ENCODE results near the gene NOXA1. TPM values are rescaled to one million over a fixed set of nuclear protein-coding genes. Genes with fewer than 3 reads are reported as not detected.

Gene NOXA1
- total and polyA plus RNA-seq, 9 of the 15 experiments (the other 6 are each of a cell fraction or from before 2014, with no cell fraction given): 0.07 to 1.2 (median 0.20) TPM; not detected in 4

DNA sequence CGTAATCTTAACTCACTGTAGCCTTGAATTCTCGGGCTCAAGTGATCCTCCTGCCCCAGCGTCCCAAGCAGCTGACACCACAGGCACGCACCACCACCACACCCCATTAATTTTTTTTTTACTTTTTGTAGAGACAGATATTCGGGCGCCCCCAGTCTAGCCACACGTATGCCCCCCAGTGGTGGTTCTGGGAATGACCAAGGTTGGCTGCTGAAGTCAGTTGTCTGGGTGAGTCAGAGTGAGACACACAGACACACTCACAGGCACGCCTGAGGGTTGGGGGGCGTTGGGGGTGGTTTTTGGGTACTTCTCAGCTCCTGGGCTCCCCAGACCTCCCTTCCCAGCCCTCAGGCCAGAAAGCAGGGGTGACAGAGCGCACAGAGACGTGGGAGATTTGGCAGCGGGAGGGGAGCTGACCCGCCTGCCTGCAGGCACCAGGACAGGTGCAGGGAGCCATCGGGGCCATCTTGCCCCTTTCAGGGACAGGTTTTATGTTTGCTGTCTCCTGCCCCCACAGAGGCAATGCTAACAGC is 22.1 kb downstream of the NOXA1 start (continued):
- no peak for TF ChIP-seq PPARD (CRISPR knock-in tag; IDR thresholded peaks at IDR 0.05)
- TF ChIP-seq ZNF740 (CRISPR knock-in tag; IDR thresholded peaks at IDR 0.05): peak; percentile 49; the same call in 1 of the 2 replicates
- TF ChIP-seq ZNF740 (tag; IDR thresholded peaks at IDR 0.05): no peak
- TF ChIP-seq ZBTB26 (CRISPR knock-in tag; IDR thresholded peaks at IDR 0.05): no peak
- TF ChIP-seq ELF2 (CRISPR knock-in tag; IDR thresholded peaks at IDR 0.05): no peak
- TF ChIP-seq, protein P1, sequence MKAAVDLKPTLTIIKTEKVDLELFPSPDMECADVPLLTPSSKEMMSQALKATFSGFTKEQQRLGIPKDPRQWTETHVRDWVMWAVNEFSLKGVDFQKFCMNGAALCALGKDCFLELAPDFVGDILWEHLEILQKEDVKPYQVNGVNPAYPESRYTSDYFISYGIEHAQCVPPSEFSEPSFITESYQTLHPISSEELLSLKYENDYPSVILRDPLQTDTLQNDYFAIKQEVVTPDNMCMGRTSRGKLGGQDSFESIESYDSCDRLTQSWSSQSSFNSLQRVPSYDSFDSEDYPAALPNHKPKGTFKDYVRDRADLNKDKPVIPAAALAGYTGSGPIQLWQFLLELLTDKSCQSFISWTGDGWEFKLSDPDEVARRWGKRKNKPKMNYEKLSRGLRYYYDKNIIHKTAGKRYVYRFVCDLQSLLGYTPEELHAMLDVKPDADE (conservative IDR thresholded peaks at IDR 0.05; ENCODE audit: control insufficient read depth, low read depth, low read length): no peak
- 0 out of 2 replicates have a peak, but pooled peaks have one; percentile 11 for TF ChIP-seq EP400 (IDR thresholded peaks at IDR 0.05)
- TF ChIP-seq SMARCA4 (IDR thresholded peaks at IDR 0.05): peak; percentile 28; the same call in 1 of the 2 replicates
- peak; percentile 37 for TF ChIP-seq RB1 (IDR thresholded peaks at IDR 0.05; ENCODE audit: low read depth)
- no peak for TF ChIP-seq NFXL1 (CRISPR knock-in tag; IDR thresholded peaks at IDR 0.05)
- peak; percentile 83 for TF ChIP-seq FOSL1 (tag; conservative IDR thresholded peaks at IDR 0.05)
- TF ChIP-seq ESRRA (IDR thresholded peaks at IDR 0.05; ENCODE audit: borderline replicate concordance, low read depth): peak; percentile 20; the same call in 1 of the 2 replicates
- no peak for TF ChIP-seq MTA1 (IDR thresholded peaks at IDR 0.05; ENCODE audit: borderline replicate concordance)
- no peak for TF ChIP-seq U2AF1 (optimal IDR thresholded peaks at IDR 0.05; ENCODE audit: low read depth, low read length)
- TF ChIP-seq, protein P2, sequence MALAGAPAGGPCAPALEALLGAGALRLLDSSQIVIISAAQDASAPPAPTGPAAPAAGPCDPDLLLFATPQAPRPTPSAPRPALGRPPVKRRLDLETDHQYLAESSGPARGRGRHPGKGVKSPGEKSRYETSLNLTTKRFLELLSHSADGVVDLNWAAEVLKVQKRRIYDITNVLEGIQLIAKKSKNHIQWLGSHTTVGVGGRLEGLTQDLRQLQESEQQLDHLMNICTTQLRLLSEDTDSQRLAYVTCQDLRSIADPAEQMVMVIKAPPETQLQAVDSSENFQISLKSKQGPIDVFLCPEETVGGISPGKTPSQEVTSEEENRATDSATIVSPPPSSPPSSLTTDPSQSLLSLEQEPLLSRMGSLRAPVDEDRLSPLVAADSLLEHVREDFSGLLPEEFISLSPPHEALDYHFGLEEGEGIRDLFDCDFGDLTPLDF (CRISPR knock-in tag; IDR thresholded peaks at IDR 0.05): no peak
- no peak for TF ChIP-seq FOS (IDR thresholded peaks at IDR 0.05; ENCODE audit: extremely low read depth, insufficient read length)
- 0 out of 4 replicates have a peak, but pooled peaks of 1 of the 2 experiments have one; percentile 29 for TF ChIP-seq ARNT (IDR thresholded peaks at IDR 0.05)
- no peak for TF ChIP-seq EZH2 (IDR thresholded peaks at IDR 0.05; ENCODE audit: borderline replicate concordance, low read depth, low read length)
- TF ChIP-seq NFYB (IDR thresholded peaks at IDR 0.05; ENCODE audit: extremely low read depth, insufficient read length): no peak
- TF ChIP-seq CREBBP (IDR thresholded peaks at IDR 0.05; ENCODE audit: low read depth, low read length): no peak
- TF ChIP-seq, protein P3, sequence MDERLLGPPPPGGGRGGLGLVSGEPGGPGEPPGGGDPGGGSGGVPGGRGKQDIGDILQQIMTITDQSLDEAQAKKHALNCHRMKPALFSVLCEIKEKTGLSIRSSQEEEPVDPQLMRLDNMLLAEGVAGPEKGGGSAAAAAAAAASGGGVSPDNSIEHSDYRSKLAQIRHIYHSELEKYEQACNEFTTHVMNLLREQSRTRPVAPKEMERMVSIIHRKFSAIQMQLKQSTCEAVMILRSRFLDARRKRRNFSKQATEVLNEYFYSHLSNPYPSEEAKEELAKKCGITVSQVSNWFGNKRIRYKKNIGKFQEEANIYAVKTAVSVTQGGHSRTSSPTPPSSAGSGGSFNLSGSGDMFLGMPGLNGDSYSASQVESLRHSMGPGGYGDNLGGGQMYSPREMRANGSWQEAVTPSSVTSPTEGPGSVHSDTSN (CRISPR knock-in tag; IDR thresholded peaks at IDR 0.05; ENCODE audit: low read depth): no peak
- TF ChIP-seq, protein P3 (tag; conservative IDR thresholded peaks at IDR 0.05; ENCODE audit: low read depth): no peak
